Mucosa of descending colon (tissue), 3 donors: ENCODE data around the gene GNB1L. TPM values are rescaled to one million over a fixed set of nuclear protein-coding genes. Genes with fewer than 3 reads are reported as not detected.

ENCODE experiments used
- ATAC-seq: fragments of 200-7000 bp; cut with Tn5 transposase; one replicate; pipeline ENCODE4 v1.9.1; 2020; ENCODE audit warnings: mild to moderate bottlenecking, moderate library complexity
- DNase-seq, 3 donors: peaks; one replicate each; pipeline ENCODE4 v3.0.0-alpha.2; 2020
- H3K36me3 ChIP-seq: fragments of 200-600 bp; one replicate; pipeline ENCODE4 v1.8.0; 2021; ENCODE audit warnings: low read depth, mild to moderate bottlenecking
- H3K4me1 ChIP-seq: fragments of 200-600 bp; one replicate; pipeline ENCODE4 v1.8.0; 2021; ENCODE audit warnings: low read depth, mild to moderate bottlenecking
- H3K4me3 ChIP-seq: fragments of 200-600 bp; one replicate; pipeline ENCODE4 v1.8.0; 2021; ENCODE audit warnings: mild to moderate bottlenecking
- H3K9me3 ChIP-seq: fragments of 200-600 bp; one replicate; pipeline ENCODE4 v1.8.0; 2021; ENCODE audit warnings: mild to moderate bottlenecking
- intact Hi-C, 2 donors: fragments of 100-400 bp; cut with DNase I in 1 of 2; cut with micrococcal nuclease in 1 of 2; formaldehyde crosslinking; loops; one replicate each; pipeline versions ENCODE4 v1.11.0 to v1.11.1; 2022; cut with DNase I, micrococcal nuclease
- long read RNA-seq, 2 donors: library from polyadenylated mRNA; unstranded; transcript quantifications; one replicate each; pipeline ENCODE4 v2.0.0, GENCODE V29; 2019 to 2021
- total RNA-seq, 3 donors: library from RNA; stranded (reverse); fragmentation: NEBNext Ultra II Directional in 2 of 3; extraction: Animal tissue kit (Norgen Biotek cat#: 25700) in 2 of 3; gene quantifications; one replicate each; pipeline versions ENCODE4 v1.2.1 to v1.2.4, GENCODE V29; 2021 to 2023
- TF ChIP-seq, protein P1 (sequence below): fragments of 200-600 bp; IDR thresholded peaks from one replicate; pipeline ENCODE4 v1.8.0; 2022; ENCODE audit warnings: antibody characterized with exemption, mild to moderate bottlenecking
- donor health status: DM: no; HTN: no; CAD: no; lungs with moderate emphysema.
- donor health status: DM: no; HTN: no; CAD: no.
- donor health status: DM: no; HTN: yes; CAD: no.

The GNB1L gene, protein sequence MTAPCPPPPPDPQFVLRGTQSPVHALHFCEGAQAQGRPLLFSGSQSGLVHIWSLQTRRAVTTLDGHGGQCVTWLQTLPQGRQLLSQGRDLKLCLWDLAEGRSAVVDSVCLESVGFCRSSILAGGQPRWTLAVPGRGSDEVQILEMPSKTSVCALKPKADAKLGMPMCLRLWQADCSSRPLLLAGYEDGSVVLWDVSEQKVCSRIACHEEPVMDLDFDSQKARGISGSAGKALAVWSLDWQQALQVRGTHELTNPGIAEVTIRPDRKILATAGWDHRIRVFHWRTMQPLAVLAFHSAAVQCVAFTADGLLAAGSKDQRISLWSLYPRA
- total RNA-seq = 1 to 10 TPM; 2.7 to 4.7 (median 3.4) TPM
- long read RNA-seq, donor 1, full-length matches to known transcripts = 11 of 18 reads
- long read RNA-seq, donor 1, partial matches to known transcripts = 0 of 18 reads
- long read RNA-seq, donor 1, other reads (novel, unspliced or antisense) = 7 of 18 reads
- long read RNA-seq, donor 2, full-length matches to known transcripts = 5 of 6 reads
- long read RNA-seq, donor 2, partial matches to known transcripts = 0 of 6 reads
- long read RNA-seq, donor 2, other reads (novel, unspliced or antisense) = 1 of 6 reads

DNA sequence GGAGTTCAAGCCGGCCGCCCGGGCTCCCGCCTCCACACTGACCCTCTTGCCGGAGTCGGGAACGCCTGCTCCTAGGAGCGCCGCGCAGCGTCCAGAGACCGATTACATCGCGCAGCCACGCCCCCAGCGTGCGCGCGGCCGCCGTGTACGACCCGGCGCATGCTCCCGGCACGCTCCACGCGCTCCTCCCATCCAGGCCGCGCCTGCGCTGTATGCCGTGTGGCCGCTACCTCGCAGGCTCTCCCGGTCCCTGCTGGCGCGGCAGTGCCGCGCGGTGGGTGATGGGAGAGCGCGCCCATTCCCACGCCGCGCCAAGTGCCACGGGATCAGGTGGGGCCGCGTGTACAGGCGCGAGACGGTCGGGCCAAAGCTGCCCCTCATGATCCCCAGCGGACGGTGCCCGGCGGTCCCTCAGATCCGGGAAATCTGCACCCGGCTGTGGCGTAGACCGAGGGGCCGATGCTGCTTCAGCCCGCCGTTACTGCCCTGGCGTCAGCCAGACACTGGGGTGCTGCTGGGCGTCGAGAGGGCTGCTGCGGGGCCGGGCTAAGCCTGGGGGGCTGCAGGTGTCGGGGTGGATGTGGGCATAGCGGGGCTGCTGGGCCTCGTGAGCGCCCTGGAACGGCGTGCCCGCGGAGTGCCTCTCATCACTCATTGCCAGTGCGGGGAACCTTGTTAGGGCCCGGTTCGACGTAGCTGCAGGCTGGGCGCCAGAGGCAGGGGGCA, at the start of gene GNB1L, which contains the start of gene RTL10:
Gene GNB1L (minus strand): TSS at position 97 of the 726 bp plus-strand sequence. CDS start 33,519 bp downstream, outside the sequence.
Gene RTL10 (minus strand): TSS at position 97 of the 726 bp plus-strand sequence. CDS start 2,613 bp downstream, outside the sequence.
- Histone ChIP-seq H3K9me3 (no peaks in the 10 kb centered on the region), H3K4me1 (peaks cover 19% of the 10 kb centered on the region), H3K36me3 (peaks cover 4% of the 10 kb centered on the region), H3K4me3 (peak within 1 kb of the TSS; percentile 69)
- peak; percentile 97 for ATAC-seq
- intact Hi-C loops = no loop called here
- peak; percentile 98 to 99 (median 98) for DNase-seq
- TF ChIP-seq, protein P1, sequence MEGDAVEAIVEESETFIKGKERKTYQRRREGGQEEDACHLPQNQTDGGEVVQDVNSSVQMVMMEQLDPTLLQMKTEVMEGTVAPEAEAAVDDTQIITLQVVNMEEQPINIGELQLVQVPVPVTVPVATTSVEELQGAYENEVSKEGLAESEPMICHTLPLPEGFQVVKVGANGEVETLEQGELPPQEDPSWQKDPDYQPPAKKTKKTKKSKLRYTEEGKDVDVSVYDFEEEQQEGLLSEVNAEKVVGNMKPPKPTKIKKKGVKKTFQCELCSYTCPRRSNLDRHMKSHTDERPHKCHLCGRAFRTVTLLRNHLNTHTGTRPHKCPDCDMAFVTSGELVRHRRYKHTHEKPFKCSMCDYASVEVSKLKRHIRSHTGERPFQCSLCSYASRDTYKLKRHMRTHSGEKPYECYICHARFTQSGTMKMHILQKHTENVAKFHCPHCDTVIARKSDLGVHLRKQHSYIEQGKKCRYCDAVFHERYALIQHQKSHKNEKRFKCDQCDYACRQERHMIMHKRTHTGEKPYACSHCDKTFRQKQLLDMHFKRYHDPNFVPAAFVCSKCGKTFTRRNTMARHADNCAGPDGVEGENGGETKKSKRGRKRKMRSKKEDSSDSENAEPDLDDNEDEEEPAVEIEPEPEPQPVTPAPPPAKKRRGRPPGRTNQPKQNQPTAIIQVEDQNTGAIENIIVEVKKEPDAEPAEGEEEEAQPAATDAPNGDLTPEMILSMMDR = peak; percentile 20

DNA sequence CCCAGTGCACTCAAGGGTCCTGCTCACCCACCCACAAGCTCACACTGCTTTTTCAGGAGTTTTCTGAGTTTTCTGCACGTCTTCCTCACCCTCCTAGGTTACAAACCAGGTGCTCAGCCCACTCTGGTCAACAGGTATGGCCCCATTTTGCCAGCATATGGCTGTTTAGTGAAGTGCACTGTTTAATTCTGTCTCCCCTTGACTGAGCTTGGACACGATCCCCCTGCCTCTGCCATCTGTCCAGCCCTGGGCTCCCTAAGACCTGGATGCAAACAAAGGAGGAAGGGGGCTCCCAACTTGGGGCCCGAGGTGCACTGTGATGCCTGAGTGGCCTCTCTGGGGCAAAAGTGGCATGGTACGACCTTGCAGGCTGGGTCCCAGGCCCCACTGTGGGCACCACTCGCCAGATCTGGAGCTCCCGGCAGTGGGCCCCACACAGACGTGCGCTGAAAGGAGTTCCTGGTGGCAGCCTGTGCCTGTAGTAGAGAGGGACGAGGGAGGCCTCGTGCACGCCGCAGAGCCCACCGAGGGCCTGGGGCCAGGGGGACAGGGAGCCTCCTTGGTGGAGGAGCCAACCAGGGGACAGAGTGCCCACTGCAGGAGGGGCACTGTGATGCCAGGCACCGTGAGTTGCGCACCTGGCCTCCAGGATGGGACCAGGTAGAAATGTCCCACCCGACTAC, 49.6 kb upstream of the GNB1L start:
- intact Hi-C loops = loop anchor here in 1 of 2 donors (2.0 kb wide), 1 partner anchor 174 kb away; no protein-coding TSS in a partner anchor
- TF ChIP-seq, protein P1 = no peak
- no peaks in the 10 kb centered on the region for H3K9me3 ChIP-seq
- no peak for DNase-seq
- peaks cover 4% of the 10 kb centered on the region for H3K4me1 ChIP-seq
- ATAC-seq = no peak
- no peak overlapping the region for H3K4me3 ChIP-seq
- H3K36me3 ChIP-seq = no peaks in the 10 kb centered on the region

DNA sequence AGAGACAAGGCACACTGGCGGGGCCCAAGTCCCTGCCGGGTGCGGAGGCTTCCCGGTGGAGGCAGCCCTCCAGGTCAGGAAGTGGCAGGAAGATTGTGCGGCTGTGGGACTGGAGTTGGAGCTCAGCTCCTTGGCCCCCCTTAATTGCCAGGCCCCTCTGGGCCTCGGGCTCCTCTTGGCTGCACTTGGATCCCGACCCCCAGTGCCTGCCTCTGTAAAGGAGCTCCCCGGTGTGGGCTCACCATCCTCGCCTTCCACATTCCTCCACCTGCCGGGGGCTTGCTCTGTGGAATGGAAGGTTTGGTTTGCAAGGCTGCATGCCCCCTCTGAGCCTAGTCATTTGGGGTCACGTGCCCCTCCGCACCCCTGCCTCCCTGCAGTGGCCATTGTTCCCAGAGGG, 48.8 kb upstream of the GNB1L start:
- TF ChIP-seq, protein P1 = no peak
- no peak for DNase-seq
- Histone ChIP-seq H3K4me1 (peaks cover 4% of the 10 kb centered on the region), H3K9me3 (no peaks in the 10 kb centered on the region), H3K4me3 (no peak overlapping the region), H3K36me3 (no peaks in the 10 kb centered on the region)
- intact Hi-C loops = no loop called here
- ATAC-seq = no peak

DNA sequence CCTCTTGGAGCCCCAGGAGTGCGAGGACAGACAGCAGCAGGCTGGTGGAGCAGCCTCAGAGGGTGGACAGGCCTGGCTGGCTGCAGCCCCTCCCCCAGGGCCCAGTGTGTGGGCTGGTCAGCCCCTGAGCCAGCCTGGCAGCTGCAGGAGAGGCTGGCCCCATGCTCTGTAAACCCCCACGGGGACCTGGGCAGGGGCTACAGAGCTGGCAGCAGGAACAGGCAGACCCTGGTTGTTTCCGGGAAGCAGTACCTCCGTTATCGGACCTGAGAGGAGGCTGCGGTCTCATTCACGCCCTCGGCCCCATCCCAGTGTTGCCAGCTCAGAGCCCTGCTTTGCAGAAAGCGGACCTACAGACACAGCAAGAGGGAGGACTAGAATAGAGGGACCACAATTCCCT, 48.4 kb upstream of the GNB1L start:
- no peak for ATAC-seq
- intact Hi-C loops = no loop called here
- no peaks in the 10 kb centered on the region for H3K9me3 ChIP-seq
- H3K4me3 ChIP-seq = no peak overlapping the region
- peaks cover 4% of the 10 kb centered on the region for H3K4me1 ChIP-seq
- DNase-seq = no peak
- H3K36me3 ChIP-seq = no peaks in the 10 kb centered on the region
- TF ChIP-seq, protein P1 = no peak

DNA sequence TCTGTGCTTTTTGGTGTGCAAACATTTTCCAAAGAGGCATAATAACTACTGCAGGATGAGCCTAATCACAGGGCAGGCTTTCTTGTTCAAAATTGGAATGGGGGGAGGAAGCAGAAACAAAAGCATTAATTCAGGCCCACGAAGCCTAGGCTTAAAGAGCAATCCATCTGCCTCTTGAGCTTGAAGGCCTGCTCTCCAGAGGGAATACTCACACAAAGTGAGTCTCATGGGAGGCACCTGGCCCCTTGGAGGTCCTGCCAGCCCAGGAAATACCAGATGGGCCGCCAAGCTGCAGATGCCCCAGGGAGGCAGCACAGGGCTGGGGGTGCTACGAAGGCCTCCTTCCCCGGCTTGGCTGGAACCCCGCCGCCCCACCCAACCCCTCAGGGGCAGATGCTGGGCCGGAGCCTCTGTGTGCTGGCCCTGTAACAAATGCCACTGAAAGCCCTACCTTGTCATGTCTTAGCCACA, 47.6 kb upstream of the GNB1L start:
- Histone ChIP-seq H3K4me3 (no peak overlapping the region), H3K9me3 (no peaks in the 10 kb centered on the region), H3K4me1 (peaks cover 4% of the 10 kb centered on the region), H3K36me3 (no peaks in the 10 kb centered on the region)
- no peak for ATAC-seq
- DNase-seq = no peak
- TF ChIP-seq, protein P1 = no peak
- intact Hi-C loops = no loop called here
